ENCODE data around the gene ANKRD36C.
"Not testable (repeated sequence)": the region's sequence is repeated elsewhere in the genome, so short reads cannot be mapped to it uniquely, and the experiment has no call there.

DNA sequence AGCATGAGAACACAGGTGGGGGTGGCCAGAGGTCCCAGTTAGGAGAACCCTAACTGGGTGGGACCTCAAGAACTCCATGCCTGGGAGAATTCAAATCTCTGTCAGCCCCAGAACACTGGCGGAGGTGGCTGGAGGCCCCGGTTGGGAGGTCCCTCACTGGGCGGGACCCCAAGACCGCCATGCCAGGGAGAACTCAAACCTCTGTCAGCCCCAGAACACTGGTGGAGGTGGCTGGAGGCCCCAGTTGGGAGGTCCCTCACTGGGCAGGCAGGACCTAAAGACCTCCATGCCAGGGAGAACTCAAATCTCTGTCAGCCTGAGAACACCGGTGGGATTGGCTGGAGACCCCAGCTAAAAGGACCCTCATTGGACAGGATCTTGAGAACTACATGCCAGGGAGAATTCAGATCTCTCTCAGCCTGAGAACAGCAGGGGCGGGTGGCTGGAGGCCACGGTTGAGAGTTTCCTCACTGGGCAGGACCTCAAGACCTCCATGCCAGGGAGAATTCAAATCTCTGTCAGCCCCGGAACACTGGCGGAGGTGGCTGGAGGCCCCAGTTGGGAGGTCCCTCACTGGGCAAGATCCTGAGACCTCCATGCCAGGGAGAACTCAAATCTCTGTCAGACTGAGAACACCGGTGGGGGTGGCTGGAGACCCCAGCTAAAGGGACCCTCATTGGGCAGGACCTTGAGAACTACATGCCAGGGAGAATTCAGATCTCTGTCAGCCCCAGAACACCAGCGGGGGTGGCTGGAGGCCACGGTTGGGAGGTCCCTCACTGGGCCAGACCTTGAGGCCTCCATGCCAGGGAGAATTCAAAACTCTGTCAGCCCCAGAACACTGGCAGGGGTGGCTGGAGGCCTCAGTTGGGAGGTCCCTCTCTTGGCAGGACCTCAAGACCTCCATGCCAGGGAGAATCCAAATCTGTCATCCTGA is 157.3 kb downstream of the ANKRD36C start:
- TF ChIP-seq CTCF (optimal IDR thresholded peaks at IDR 0.05 in 1 of 3, IDR thresholded peaks at IDR 0.05 in 1 of 3, conservative IDR thresholded peaks at IDR 0.05 in 1 of 3; ENCODE audit: extremely low read depth in 1 of 3, insufficient read depth in 2 of 3, low read length in 3 of 3); EZH2 (IDR thresholded peaks at IDR 0.05; ENCODE audit: low read length): not testable (repeated sequence)

Measured in keratinocyte (primary cell).